Epithelial cell of prostate (primary cell): Measurements from ENCODE around the gene ARNT2.

Experiments used
- DNase-seq: peaks from one replicate; pipeline ENCODE4 v3.0.0-alpha.2; 2011; ENCODE audit warnings: low read depth, low spot score
- H3K27ac ChIP-seq: fragments of 450-650 bp; 2 replicates; pipeline ENCODE4 v1.5.1; 2017; ENCODE audit warnings: mild to moderate bottlenecking

ARNT2 gene

DNA sequence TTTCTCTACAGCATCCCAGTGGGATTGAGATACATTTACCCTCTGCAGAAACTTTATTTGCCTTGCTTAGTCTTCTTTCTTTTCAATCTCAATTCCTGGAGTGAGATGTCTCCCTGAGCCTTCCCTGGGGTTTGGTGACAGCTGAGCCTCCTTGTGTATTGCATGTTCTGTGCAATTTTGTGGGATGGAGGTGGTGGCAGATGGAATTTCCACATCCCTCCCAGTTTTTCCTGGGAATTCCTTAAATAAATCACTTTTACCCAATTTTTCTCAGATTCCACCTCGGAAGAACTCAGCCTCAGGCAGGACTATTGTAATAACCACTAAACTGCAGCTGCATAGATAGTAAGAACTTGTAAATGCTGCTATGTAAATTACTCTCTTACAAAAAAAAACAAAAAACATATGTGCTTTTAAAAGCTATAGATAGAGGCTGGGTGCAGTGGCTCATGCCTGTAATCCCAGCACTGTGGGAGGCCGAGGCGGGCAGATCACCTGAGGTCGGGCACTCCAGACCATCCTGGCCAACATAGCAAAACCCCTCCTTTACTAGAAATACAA lies 202.4 kb downstream of the ARNT2 start:
- DNase-seq: no peak
- H3K27ac ChIP-seq: no peak overlapping the region

DNA sequence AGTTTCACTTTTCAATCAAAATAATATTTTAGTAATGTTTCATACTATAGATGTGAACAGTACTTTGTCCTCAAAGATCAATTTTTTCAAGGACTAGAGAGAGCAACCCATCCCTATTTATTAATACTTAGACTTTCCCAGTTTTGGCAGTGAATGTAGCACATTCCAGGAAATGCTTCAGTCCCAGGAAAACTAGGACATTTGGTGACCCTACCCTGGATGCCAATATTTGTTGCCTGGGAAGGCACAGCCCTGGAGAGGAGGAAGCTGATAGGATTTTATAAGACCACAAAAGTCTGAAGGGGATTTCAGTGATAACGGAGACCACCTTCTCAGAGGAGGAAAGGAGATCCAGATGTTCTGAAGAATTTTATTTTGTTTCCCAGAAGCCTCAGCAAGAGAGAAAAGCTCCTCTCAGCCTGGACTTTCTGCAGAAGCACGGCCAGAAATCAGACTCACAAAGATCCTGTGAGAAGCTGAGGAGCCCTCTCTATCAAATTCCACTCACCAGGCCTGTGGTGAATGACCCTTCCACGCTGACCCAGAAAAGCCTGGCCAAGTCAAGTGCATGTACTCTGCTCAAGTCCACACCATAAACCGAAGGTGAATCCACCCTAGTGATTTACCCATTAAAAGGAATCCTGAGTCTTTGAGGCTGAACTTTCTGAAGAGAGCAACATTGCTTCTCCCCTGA lies 203.3 kb downstream of the ARNT2 start:
- no peak for DNase-seq

DNA sequence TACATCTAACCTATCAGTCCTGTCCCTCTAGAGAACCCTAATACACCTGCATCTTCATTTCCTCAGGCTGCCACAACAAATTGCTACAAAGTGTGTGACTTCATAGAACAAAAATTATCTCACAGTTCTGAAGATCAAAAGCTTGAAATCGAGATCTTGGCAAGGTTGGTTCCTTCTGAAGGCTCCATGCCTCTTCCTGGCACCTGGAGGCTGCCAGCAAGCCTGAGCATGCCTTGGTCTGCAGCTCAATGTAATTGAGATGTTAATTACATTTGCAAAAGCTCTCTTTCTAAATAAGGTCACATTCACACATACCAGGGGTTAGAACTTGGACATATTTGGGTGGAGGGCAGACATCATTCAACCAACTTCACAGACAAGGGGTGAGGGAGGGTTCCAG lies 204.5 kb downstream of the ARNT2 start:
- no peak overlapping the region for H3K27ac ChIP-seq
- DNase-seq: no peak

More for the DNA sequence above, 203.3 kb downstream of the ARNT2 start:
- H3K27ac ChIP-seq: no peak overlapping the region

DNA sequence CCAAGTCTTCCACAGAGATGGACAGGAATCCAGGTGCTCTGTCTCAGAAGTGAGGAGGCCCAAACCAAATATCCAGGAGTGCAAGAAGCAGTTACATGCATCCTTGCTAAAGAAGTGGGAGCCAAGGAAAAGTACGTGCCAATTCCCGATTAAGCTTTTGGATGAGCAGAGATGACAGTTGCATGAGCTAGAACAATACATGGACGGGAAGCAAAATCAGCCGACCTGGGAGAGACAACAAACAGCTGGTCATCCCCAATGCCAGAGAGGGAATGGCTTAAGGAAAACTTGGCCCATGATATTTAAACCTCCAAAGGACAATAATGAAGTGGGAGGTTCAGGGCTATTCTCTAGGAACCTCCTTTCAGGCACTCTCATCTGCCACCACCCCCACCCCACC lies 204.9 kb downstream of the ARNT2 start:
- no peak for DNase-seq
- H3K27ac ChIP-seq: no peak overlapping the region

DNA sequence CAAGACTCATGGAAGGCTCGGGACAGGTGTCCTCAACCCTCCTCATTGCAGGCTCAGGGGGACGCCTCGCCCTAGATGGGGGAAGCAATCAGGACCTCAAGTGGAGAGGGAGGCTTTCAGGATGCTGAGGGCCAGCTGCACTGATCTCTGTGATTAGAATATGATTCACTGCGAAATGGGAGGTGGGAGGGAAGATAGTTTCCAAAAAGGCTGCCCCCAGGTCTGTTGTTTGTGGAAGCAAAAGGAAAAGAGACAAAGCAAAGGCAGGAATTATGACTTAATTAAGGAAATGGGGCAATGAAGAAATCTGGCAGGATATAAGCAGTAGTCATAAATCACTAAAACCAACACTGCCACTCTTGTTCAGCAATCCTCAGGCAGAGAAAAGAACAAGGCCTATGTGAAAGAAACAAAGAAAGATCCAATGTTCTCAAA lies 205.3 kb downstream of the ARNT2 start:
- DNase-seq: no peak
- no peak overlapping the region for H3K27ac ChIP-seq

DNA sequence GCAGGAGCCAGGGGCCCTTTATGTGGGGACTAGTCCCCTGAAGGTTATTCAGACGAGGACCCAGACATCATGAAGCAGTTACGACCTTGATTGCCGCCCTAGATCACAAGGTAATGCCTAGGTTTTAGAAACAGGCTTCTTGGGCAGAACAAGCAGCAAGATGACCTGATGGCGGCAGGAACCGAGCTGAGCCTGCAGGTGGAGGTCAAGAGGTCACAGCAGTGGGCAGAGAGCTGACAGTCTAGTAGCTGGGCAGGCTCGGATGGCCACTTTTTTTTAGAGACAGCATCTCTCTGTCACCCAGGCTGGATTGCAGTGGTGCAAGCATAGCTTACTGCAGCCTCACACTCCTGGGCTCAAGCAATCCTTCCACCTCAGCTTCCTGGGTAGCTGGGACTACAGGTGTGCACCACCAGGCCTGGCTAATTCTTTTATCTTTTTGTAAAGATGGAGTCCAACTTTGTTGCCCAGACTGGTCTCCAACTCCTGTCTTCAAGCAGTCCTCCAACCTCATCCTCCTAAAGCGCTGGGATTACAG lies 207.4 kb downstream of the ARNT2 start:
- no peak overlapping the region for H3K27ac ChIP-seq
- no peak for DNase-seq

DNA sequence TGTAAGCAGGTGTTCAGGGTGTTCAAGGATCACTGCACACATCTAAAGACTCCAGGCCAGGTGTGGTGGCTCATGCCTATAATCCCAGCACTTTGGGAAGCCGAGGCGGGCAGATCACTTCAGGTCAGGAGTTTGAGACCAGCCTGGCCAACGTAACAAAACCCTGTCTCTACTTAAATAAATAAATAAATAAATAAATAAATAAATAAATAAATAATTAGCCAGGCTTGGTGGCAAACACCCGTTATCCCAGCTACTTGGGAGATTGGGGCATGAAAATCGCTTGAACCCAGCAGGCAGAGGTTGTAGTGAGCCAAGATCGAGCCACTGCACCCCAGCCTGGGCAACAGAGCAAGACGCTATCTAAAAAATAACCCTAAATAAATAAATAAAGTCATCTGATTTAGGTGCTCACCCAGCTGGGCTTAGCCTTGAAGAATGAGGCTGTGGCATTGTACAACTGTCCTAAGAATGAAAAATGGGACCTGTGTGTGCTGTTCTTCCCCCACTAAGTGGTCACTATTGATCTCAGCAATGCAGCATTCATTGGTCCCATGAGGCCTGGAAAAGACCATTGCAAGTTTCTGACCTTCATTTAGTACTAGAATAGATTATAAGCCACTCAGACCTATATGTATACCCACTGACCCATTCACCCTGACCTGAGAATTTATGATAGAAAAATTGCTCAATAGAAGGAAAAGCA lies 208.1 kb downstream of the ARNT2 start:
- H3K27ac ChIP-seq: no peak overlapping the region
- DNase-seq: no peak

DNA sequence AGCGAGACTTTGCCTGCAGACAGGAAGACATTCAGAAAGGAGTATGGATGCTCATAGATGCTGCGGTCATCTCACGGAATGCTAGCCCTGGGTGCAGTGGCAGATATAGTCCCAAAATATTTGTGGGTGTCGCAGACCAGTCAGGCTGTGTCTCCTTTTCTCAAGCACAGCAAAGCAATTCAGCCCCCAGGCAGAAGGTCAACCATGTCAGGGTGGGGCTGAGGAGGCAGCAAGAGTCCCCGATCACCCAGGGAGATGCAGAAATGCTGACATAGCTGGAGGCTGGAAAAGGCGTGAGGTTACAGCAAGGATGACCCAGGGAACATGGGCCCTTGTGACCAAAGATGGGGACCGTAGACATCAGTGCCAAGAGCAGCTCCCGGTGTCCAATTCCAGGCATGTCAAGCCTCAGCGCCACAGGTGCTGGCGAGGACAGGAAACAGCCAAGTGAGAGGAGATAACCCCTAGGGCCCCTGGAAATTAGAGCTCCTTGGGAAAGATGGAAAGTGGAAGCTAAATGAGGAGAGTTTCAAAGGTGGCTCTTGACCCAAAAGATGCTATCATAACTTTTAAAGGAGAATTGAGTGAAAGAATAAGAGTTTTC lies 209.7 kb downstream of the ARNT2 start:
- no peak overlapping the region for H3K27ac ChIP-seq
- DNase-seq: no peak

DNA sequence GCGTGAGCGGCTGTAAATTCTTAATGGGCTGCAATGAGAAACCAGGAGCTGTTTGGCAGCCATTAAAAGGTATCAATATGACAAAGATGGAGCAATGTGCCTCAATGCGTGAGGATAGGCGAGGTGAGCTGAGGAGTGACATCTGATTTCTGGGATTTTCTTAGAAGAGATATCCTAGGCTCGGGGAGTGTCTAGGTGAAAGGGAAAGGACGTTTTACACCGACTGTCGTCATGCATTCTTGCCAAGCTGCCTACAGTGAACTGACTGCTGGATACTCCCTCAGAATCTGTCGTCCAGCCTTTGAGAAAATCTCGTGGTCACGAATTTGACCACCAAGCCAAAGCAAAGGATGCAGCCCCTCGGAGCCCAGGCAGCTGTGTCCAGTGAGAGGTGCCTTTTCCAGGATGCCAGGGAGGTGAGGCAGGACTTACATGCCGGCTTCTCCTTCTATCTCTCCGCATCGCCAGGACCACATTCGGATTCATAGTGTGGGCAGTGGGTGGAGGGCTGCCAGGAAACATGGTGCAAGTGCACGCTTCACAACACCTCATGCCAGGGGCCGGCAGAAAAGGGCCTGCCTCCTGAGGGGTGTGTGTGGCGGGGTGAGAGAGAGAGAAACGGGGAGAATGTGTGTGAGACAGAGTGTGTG lies 210.7 kb downstream of the ARNT2 start:
- H3K27ac ChIP-seq: no peak overlapping the region
- DNase-seq: no peak

DNA sequence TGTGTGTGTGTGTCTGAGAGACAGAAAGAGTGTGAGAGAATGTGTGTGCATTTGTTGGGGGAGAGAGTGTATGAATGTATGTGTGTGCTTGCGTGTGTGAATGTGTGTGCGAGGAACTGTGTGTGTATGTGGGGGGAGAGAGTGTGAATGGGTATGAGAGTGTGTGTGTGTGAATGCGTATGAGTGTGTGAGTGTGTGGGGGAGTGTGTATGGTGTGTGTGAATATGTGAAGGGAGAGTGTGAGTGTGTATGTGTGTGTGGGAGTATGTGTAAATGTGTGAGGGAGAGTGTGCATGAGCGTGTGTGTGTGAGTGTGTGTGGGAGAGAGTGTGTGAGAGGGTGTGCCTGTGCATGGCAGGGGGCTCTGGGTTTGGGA lies 211.2 kb downstream of the ARNT2 start:
- no peak overlapping the region for H3K27ac ChIP-seq
- DNase-seq: no peak

DNA sequence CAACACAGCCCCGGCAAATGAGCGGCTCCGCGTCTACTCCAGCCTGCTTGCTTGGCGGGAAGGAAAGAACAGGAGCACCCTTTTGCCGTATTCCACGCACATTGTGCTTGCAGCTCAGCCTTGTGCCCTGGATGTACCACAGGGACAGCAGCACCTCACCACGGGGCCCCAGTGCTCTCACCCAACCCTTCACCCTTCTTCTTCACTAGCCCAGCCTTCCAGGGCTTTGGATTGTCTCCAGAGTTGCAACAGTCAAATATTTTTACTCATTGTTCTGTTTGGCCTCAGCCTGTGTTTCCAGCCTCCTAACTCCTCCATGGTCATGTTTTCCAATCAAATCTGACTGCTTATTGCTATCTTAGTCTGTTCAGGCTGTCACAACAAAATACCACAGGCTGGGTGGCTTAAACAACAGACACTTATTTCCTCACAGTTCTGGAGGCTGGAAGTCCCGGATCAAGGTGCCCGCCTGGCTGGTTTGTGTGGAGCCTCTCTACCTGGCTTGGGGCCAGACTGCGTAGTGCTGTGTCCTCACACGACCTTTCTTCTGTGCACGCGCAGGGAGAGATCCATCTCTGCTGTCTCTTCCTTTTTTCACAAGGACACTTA lies 211.7 kb downstream of the ARNT2 start:
- no peak for DNase-seq
- peak overlapping the region; percentile 34 for H3K27ac ChIP-seq

DNA sequence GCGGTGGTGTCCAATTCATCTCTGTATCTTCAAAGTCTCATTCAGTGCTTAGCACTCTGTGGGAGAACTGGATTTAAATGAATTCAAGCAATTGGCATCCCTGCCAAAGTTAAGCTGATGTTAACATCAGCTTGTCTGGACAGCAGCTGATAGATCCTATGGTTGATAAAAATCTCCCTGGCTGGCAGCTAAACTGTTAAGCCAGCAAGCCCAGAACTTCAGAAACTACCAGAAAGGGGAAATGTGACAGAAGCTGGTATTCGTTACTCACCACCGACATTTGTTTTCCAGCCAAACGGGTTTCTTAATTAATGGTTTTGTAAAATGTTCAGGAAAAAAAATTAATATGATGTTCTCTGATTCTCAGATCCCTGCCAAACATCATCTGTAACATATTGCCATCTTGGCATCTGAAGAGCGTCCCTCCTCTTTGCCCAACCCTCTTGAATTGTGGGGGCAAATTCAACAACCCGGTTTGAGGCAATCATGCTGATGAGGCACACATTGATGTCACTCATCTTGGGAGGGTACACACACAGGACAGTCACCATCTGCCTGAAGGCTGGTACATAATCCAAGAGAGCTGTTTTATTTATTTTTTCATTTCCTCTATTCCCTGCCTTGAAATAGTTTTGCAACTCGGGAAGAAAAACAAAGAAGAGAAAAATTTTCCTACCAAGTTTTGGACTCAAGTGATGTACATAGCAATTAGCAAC lies 214.7 kb downstream of the ARNT2 start:
- no peak for DNase-seq
- no peak overlapping the region for H3K27ac ChIP-seq

DNA sequence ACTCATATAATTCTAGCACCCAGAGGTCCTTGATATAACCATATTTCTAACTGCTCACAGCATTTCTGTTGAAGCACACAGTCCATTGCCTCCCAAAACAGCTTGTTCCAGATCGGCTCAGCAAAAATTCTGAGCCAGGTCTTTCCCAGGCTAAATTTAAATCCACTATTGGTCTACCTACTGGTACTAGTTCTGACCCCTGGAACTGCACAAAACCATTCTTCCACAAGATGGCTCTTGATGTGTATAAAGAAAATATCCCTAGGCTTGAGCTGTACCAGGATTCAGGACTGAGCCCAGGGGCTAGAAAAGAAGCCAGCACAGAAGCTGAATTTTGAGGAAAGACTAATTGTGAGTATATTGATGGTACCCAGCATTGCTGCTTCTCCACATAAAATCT lies 215.5 kb downstream of the ARNT2 start:
- no peak overlapping the region for H3K27ac ChIP-seq
- DNase-seq: no peak

DNA sequence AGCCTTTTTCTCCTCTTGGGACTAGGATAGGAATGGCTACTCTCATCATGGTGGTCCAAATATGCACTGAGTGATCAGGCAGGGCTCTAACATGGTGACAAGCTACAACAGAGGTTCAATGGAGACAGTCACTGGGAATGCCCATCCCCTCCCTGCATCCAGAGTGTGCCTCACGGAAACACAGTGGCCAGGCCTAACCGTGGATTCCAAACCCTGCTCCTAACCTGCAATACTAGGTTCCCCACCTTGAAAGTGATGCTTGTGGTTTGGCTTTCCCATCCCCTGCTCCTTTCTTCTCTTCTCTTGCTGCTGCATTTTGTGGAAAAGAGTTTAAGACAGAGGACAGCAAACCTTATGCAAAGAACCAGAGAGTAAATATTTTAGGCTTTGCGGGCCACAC lies 216.0 kb downstream of the ARNT2 start:
- no peak for DNase-seq
- no peak overlapping the region for H3K27ac ChIP-seq

DNA sequence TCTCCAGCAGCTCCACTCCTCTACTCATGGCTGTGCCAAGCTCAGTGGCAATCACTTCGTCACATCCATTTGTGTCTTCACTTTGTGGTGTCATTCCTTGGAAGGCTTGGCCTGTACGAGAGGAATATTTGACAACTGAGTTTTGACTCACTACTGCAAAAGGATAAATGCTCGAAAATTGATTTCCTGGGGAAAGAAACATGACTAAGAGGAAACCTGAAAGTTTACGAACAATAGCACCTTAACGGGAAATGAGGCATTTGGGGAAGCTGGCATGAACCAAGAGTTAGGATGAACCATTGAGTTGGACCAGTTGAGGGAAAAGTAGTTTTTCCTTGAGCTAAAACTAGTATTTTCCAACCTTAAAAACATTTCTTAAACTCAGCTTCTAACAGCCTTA lies 216.7 kb downstream of the ARNT2 start:
- H3K27ac ChIP-seq: no peak overlapping the region
- no peak for DNase-seq

DNA sequence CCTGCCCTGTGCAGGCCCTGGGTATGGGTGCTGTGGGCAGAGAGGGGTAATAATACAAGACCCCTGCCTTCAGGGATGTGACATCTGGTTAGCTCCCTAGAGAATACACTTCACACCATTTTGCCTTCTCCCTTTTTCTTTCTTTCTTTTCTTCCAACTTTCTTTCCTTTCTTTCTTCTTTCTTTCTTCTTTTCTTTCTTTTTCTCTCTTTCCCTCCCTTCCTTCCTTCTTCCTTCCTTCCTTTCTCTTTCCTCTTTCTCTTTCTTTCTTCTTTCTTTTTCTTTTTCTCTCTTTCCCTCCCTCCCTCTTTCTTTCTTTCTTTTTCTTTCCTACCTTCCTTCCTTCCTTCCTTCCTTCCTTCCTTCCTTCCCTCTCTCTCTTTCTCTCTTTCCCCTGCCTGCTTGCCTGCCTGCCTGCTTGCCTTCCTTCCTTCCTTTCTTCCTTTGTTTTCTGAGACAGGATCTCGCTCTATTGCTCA lies 222.5 kb downstream of the ARNT2 start:
- no peak for DNase-seq
- H3K27ac ChIP-seq: no peak overlapping the region

DNA sequence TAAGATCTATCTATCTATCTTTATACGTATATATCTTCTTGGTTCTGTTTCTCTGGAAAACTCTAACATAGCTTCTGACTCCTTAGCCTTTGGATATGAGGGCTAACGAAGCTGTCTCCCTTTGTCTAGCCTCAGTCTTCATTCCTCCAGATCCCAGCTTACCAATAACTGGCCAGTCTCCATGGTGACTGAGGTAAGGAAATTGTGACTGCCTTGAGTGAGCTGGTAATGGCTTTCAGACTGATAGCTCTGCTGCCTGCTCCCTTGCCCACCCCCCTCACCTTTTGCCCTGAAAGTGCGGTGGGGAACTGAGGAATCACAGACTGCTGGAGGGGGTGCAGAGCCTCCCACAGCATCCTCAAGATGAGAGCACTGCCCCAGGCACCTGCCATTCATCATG lies 225.2 kb downstream of the ARNT2 start:
- no peak for DNase-seq
- no peak overlapping the region for H3K27ac ChIP-seq

DNA sequence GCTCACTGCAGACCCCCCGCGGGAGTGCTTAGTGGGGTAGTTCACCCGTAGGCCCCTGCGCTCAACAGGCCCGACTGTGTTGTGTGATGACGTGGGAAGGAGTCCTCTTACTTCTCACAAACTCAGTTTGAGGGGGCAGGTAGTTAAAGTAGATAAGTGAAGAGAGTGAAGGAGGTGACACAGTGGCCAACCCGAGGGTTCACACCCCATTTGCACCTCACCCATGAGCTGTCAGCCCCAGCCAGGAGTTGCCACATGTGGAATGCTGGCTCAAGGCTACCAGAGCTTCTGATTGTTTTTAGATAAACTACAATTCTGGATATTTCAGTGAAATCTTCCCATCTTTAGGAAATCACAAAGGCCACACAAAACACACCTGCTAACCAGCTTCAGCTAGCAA lies 226.8 kb downstream of the ARNT2 start:
- no peak overlapping the region for H3K27ac ChIP-seq
- DNase-seq: no peak

DNA sequence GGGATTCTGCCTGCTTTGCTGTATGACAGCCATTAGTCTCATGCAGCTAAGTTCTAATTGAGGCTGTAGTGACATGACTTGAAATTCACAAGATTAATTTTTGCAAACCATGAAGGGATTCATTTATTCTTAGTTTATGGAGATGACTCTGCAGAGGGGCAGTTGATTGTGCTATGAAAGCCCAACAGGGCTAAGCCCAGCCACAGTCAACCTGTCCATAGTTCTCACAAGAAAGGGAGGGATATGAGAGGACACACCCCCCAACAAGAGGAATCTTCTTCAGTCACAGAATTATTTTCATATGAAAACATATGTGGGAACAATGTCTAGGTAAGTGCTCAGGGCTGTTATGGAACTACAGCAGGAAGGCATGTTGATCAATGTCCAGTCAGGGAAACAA lies 229.0 kb downstream of the ARNT2 start:
- no peak overlapping the region for H3K27ac ChIP-seq
- DNase-seq: no peak
